Measurements from ENCODE around the gene NME3. TPM values are rescaled to one million over a fixed set of nuclear protein-coding genes. Genes with fewer than 3 reads are reported as not detected.
A peak's percentile ranks its signal among the peaks of the same experiment; 100 is the strongest.

NME3 gene
- total and polyA plus RNA-seq, 2 of the 13 experiments (the other 11 are each of a cell fraction or from before 2014, with no cell fraction given), result 10.4 to 15.9 TPM

GRCh38 chr16:1772908-1773702 lies 1.8 kb upstream of the NME3 start, which contains the start of gene MRPS34 (continued):
- TF ChIP-seq ZGPAT (CRISPR knock-in tag; IDR thresholded peaks at IDR 0.05), result peak; percentile 97
- peak; percentile 89 for TF ChIP-seq MTF2 (CRISPR knock-in tag; IDR thresholded peaks at IDR 0.05; ENCODE audit: borderline replicate concordance)
- peak; percentile 6; the same call in 1 of the 2 replicates for TF ChIP-seq ZNF878 (CRISPR knock-in tag; IDR thresholded peaks at IDR 0.05)
- TF ChIP-seq BATF2 (CRISPR knock-in tag; IDR thresholded peaks at IDR 0.05), result peak; percentile 97
- TF ChIP-seq MED8 (CRISPR knock-in tag; IDR thresholded peaks at IDR 0.05; ENCODE audit: insufficient replicate concordance), result peak; percentile 90
- TF ChIP-seq ZNF83 (CRISPR knock-in tag; IDR thresholded peaks at IDR 0.05; ENCODE audit: borderline replicate concordance), result no peak
- no peak for TF ChIP-seq ZSCAN5A (CRISPR knock-in tag; IDR thresholded peaks at IDR 0.05; ENCODE audit: borderline replicate concordance)
- TF ChIP-seq SNAPC5 (CRISPR knock-in tag; IDR thresholded peaks at IDR 0.05; ENCODE audit: borderline replicate concordance), result no peak
- no peak for TF ChIP-seq ZNF317 (CRISPR knock-in tag; IDR thresholded peaks at IDR 0.05)
- no peak; the same call in 1 of the 2 replicates for TF ChIP-seq ZNF546 (CRISPR knock-in tag; conservative IDR thresholded peaks at IDR 0.05)
- peak; percentile 81 for TF ChIP-seq ZNF224 (CRISPR knock-in tag; IDR thresholded peaks at IDR 0.05)
- no peak for TF ChIP-seq ZBTB42 (CRISPR knock-in tag; IDR thresholded peaks at IDR 0.05)
- no peak for TF ChIP-seq ZFP62 (CRISPR knock-in tag; IDR thresholded peaks at IDR 0.05)
- TF ChIP-seq HOXD1 (CRISPR knock-in tag; IDR thresholded peaks at IDR 0.05), result peak; percentile 66; the same call in 1 of the 2 replicates
- TF ChIP-seq AHR (CRISPR knock-in tag; IDR thresholded peaks at IDR 0.05), result 0 out of 2 replicates have a peak, but pooled peaks have one; percentile 1
- no peak; the same call in none of the 2 replicates for TF ChIP-seq ZNF678 (CRISPR knock-in tag; IDR thresholded peaks at IDR 0.05)
- TF ChIP-seq EEA1 (CRISPR knock-in tag; IDR thresholded peaks at IDR 0.05; ENCODE audit: borderline replicate concordance), result no peak
- peak; percentile 71 for TF ChIP-seq HNRNPK (IDR thresholded peaks at IDR 0.05; ENCODE audit: low read depth, low read length, poor library complexity, severe bottlenecking)
- TF ChIP-seq ATF2 (CRISPR knock-in tag; IDR thresholded peaks at IDR 0.05), result peak; percentile 92; the same call in 1 of the 2 replicates
- peak; percentile 87 for TF ChIP-seq NR2C2 (CRISPR knock-in tag; IDR thresholded peaks at IDR 0.05; ENCODE audit: borderline replicate concordance)
- TF ChIP-seq ZIK1 (CRISPR knock-in tag; IDR thresholded peaks at IDR 0.05; ENCODE audit: borderline replicate concordance, low read depth), result peak; percentile 66; the same call in 1 of the 2 replicates
- no peak for TF ChIP-seq TBP (CRISPR knock-in tag; IDR thresholded peaks at IDR 0.05)
- TF ChIP-seq SIN3B (IDR thresholded peaks at IDR 0.05; ENCODE audit: low read length), result peak; percentile 81
- TF ChIP-seq CBX1 (IDR thresholded peaks at IDR 0.05; ENCODE audit: low read depth), result peak; percentile 51
- TF ChIP-seq RBM22 (optimal IDR thresholded peaks at IDR 0.05; ENCODE audit: low read length), result no peak
- TF ChIP-seq ZNF557 (CRISPR knock-in tag; IDR thresholded peaks at IDR 0.05), result peak; percentile 67; the same call in 1 of the 2 replicates

Data from HepG2 (cell line).